ENCODE results near the gene DYNLT2B.
"Not testable (repeated sequence)": the region's sequence is repeated elsewhere in the genome, so short reads cannot be mapped to it uniquely, and the experiment has no call there.

DNA sequence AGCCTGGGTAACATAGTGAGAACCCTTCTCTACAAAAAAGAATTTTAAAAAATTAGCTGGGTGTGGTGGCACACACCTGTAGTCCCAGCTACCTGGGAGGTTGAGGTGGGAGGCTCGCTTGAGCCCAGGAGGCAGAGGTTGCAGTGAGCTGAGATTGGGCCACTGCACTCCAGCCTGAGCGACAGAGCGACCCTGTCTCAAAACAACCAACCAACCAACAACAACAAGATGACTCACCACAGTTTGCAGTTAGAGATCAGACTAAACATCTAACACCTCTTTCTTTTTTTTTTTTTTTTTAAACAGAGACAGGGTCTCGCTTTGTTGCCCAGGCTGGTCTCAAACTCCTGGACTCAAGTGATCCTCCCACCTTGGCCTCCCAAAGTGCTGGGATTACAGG is 40.5 kb upstream of the DYNLT2B start:
- TF ChIP-seq CTCF (IDR thresholded peaks at IDR 0.05); POLR2A (IDR thresholded peaks at IDR 0.05); POLR2AphosphoS5 (IDR thresholded peaks at IDR 0.05); EP300 (IDR thresholded peaks at IDR 0.05; ENCODE audit: low read depth): not testable (repeated sequence)

Data from transverse colon (tissue), 4 donors.